PFSK-1 (cell line): ENCODE data around the gene GNRH2.

Experiments used
- FOXP2 ChIP-seq: optimal IDR thresholded peaks from 2 replicates; pipeline ENCODE3; 2011; ENCODE audit warnings: borderline replicate concordance, control low read depth, inconsistent platforms; ENCODE audit not compliant: insufficient read depth; ENCODE audit errors: extremely low read length, extremely low read depth
- POLR2AphosphoS5 ChIP-seq: IDR thresholded peaks from 2 replicates; pipeline ENCODE4 v1.6.1; 2012; ENCODE audit warnings: low read depth, mild to moderate bottlenecking, control low read depth, low read length, moderate library complexity
- REST ChIP-seq, 2 experiments: IDR thresholded peaks; 2 replicates each; pipeline versions ENCODE4 v1.6.1 to v1.8.0; 2011 to 2012; ENCODE audit warnings: low read depth in 2 of 2, low read length in 2 of 2, control low read depth in 1 of 2, inconsistent platforms in 1 of 2, mild to moderate bottlenecking in 1 of 2, moderate library complexity in 1 of 2; ENCODE audit not compliant: insufficient read depth in 1 of 2
- SIN3A ChIP-seq: IDR thresholded peaks from 2 replicates; pipeline ENCODE4 v1.6.1; 2012; ENCODE audit warnings: mild to moderate bottlenecking, low read length, moderate library complexity, borderline replicate concordance; ENCODE audit not compliant: insufficient read depth
- TAF1 ChIP-seq: IDR thresholded peaks from 2 replicates; pipeline ENCODE4 v1.6.1; 2012; ENCODE audit warnings: low read length, control low read depth, borderline replicate concordance; ENCODE audit not compliant: insufficient read depth

Gene GNRH2

DNA sequence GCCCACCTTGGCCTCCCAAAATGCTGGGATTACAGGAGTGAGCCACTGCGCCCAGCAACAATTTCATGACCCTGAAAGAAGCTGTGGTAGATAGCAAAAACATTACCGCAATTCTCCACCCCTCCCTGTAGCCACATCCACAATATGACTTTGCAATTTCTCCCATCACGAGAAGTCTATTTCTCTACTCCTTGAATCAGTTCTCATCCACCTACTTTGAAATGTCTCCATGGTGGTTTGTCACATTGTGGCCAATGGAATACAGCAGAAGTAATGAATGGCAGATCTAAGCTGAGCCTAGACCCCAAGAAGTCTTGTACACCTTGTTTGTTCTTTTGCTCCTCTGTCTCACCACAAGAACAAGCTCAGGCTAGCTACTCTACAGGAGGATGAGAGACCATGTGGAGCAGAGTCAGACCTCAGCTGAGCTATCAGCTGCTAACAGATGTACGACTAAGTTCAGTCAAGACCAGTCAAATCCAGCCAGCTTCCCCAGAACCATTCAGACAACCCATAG lies 34.3 kb downstream of the GNRH2 start:
- TF ChIP-seq TAF1 (no peak), FOXP2 (no peak), SIN3A (no peak), REST (IDR thresholded peaks at IDR 0.05; ENCODE audit: insufficient read depth in 1 of 2, low read depth in 2 of 2, low read length in 2 of 2) (no peak)

DNA sequence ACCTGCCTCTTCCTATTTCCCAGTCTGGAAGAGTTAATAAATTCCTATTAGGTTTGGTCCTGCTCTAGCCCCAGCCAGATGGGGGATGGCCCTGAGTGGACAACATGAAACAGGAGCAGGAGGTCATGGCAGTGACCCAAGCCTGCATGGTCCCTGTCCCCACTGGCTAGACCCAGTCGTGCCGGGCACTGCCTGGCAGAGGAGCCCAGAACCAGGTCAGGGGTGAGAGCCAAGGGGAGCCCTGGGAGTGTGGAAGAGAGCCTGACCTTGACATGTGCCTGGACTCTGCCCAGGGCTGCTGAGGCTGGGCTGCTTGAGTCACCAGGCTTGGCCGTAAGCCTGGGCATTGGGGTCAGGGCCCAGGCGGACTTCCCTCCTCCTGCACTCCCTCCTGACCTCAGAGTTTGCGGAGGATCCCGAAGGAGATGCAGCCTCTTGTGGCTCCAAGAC lies 37.5 kb downstream of the GNRH2 start:
- TF ChIP-seq FOXP2 (no peak), TAF1 (no peak), REST (IDR thresholded peaks at IDR 0.05; ENCODE audit: insufficient read depth in 1 of 2, low read depth in 2 of 2, low read length in 2 of 2) (no peak), POLR2AphosphoS5 (no peak), SIN3A (no peak)

- TF ChIP-seq SIN3A (no peak), POLR2AphosphoS5 (no peak), FOXP2 (no peak), REST (IDR thresholded peaks at IDR 0.05; ENCODE audit: insufficient read depth in 1 of 2, low read depth in 2 of 2, low read length in 2 of 2) (no peak), TAF1 (no peak)
Observed at GRCh38 chr20:3081641-3082040, 38.2 kb downstream of the GNRH2 start.

- TF ChIP-seq REST (IDR thresholded peaks at IDR 0.05; ENCODE audit: insufficient read depth in 1 of 2, low read depth in 2 of 2, low read length in 2 of 2) (no peak), SIN3A (no peak), POLR2AphosphoS5 (no peak), FOXP2 (no peak), TAF1 (no peak)
Observed at GRCh38 chr20:3082306-3082951, 39.0 kb downstream of the GNRH2 start.
